ENCODE results near the gene DCLRE1A. TPM values are rescaled to one million over a fixed set of nuclear protein-coding genes. Genes with fewer than 3 reads are reported as not detected.

The DCLRE1A gene
- total RNA-seq, 4 donors from 2014 or later, result 2.2 to 5.6 (median 4.7) TPM

DNA sequence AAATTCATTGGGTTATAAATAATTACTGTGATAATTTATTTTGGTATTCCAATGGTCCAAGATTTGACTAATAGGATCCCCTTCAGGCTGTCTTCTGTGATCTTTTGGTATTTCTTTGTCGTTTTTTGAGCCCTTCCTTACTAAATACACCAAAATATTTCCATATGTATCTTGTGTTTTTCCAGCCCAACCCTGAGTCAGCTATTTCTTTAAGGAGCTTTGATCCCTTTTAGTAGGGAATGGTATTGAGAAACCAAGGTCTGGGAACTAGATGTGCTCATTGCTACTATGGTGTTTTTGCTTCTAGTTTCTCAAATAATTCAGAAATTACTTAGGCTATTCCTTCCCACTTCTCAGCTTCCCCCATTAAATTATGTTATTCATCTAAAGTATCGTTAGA is 15.9 kb upstream of the DCLRE1A start:
- no peak overlapping the region for H3K4me3 ChIP-seq
- DNase-seq, result no peak
- peaks cover 0 to 36% (median 0%) of the 10 kb centered on the region in 3 donors for H3K36me3 ChIP-seq
- no peaks in the 10 kb centered on the region for H3K27me3 ChIP-seq
- H3K9me3 ChIP-seq, result peaks cover 0 to 16% (median 0%) of the 10 kb centered on the region in 3 donors
- 80 to 86% methylated on average over 2 of the region's 2 CpGs for WGBS, 2 donors
- no peak for TF ChIP-seq POLR2A (IDR thresholded peaks at IDR 0.05)
- TF ChIP-seq, protein P1, sequence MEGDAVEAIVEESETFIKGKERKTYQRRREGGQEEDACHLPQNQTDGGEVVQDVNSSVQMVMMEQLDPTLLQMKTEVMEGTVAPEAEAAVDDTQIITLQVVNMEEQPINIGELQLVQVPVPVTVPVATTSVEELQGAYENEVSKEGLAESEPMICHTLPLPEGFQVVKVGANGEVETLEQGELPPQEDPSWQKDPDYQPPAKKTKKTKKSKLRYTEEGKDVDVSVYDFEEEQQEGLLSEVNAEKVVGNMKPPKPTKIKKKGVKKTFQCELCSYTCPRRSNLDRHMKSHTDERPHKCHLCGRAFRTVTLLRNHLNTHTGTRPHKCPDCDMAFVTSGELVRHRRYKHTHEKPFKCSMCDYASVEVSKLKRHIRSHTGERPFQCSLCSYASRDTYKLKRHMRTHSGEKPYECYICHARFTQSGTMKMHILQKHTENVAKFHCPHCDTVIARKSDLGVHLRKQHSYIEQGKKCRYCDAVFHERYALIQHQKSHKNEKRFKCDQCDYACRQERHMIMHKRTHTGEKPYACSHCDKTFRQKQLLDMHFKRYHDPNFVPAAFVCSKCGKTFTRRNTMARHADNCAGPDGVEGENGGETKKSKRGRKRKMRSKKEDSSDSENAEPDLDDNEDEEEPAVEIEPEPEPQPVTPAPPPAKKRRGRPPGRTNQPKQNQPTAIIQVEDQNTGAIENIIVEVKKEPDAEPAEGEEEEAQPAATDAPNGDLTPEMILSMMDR (IDR thresholded peaks at IDR 0.05), result no peak
- intact Hi-C loops (cut with DNase I), result no loop called here
- H3K27ac ChIP-seq, result no peak overlapping the region
- no peaks in the 10 kb centered on the region for H3K4me1 ChIP-seq

DNA sequence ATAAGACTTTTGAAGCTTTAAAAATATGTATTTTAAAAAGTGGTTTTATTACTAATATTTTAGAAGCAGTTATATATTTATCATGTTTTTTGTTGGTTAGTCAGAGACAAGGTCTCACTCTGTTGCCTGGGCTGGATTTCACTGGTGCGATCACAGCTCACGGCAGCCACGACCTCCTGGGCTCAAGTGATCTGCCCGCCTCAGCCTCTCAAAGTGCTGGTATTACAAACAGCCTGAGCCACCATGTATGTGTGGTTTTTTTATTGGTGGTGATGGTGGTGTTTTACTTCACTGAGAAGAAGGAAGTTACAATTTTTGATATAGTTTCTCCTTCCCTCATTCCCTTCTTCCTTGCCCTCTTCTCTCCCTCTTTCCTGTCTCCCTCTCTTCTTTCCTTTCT is 14.0 kb upstream of the DCLRE1A start:
- Histone ChIP-seq H3K27ac (no peak overlapping the region), H3K36me3 (peaks cover 0 to 50% (median 0%) of the 10 kb centered on the region in 3 donors), H3K27me3 (no peaks in the 10 kb centered on the region), H3K9me3 (peaks cover 0 to 11% (median 0%) of the 10 kb centered on the region in 3 donors), H3K4me3 (no peak overlapping the region), H3K4me1 (no peaks in the 10 kb centered on the region)
- WGBS, 2 donors, result 90 to 99% methylated on average over 2 to 4 of the region's 4 CpGs
- intact Hi-C loops (cut with DNase I), result no loop called here
- TF ChIP-seq, protein P1 (IDR thresholded peaks at IDR 0.05), result no peak
- TF ChIP-seq POLR2A (IDR thresholded peaks at IDR 0.05), result no peak
- no peak for DNase-seq

DNA sequence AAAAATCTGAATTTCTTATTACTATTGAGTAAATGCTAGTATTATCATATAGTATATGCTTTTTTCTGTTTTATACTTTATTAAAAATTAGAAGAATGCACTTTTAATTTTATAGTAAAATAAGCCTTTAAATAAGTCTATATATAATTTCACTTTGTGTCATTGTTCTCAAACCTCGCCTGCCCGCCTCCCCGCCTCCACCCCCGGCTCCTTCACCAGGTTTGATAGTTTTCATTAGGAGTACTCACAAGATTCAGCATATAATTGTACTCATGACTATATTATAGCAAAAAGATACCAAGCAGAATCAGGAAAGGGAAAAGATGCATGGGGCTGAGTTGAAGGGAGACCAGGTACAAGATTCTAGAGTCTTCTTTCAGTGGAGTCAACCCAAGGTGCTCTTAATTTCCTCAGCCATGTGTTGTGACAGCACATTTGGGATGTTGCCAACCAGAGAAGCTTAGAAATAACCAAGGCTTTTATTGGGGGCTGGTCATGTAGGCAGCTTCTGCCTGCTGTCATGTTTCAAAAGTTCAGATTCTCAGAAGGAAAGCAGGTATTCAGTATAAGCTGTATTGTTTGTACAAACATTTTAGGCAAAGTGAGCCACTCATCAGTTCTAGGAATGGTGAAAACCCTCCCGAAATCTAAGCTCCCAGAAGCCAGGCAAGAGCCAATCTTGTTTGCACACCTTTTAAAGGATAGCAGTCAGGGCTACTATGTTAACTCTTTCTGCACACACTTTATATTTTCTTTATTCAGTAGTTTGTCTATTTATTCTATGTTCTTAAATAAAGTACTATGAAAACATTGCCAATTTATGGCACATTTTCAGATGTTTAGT is 12.9 kb upstream of the DCLRE1A start:
- TF ChIP-seq, protein P1 (IDR thresholded peaks at IDR 0.05), result no peak
- TF ChIP-seq POLR2A (IDR thresholded peaks at IDR 0.05), result no peak
- 94% methylated on average over 5 of the region's 5 CpGs for WGBS, 2 donors
- Histone ChIP-seq H3K27me3 (no peaks in the 10 kb centered on the region), H3K4me3 (no peak overlapping the region), H3K9me3 (peaks cover 0 to 2% (median 0%) of the 10 kb centered on the region in 3 donors), H3K36me3 (peaks cover 0 to 55% (median 0%) of the 10 kb centered on the region in 3 donors), H3K27ac (no peak overlapping the region), H3K4me1 (no peaks in the 10 kb centered on the region)
- DNase-seq, result no peak
- intact Hi-C loops (cut with DNase I), result no loop called here

DNA sequence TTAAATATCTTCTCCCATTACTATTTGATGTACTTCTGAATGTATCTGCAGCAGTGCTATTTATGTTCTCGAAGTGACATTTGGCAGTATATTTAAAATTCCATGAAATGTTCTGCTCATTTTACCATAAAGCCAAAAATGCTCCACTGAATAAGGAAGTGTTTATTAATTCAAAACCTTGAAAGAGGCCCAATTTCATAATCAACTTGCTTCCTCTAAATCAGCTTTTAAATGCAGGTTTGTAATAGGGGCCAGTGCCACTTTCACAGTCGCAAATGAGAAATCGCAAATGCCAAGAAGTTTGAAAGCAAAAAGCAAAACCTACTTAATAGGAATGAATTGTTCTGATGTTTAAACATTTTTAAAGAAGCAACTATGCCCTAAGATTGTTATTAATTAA is 12.0 kb upstream of the DCLRE1A start:
- no peak for DNase-seq
- WGBS, 2 donors, result 74 to 81% methylated on average over 3 of the region's 3 CpGs
- intact Hi-C loops (cut with DNase I), result no loop called here
- Histone ChIP-seq H3K36me3 (peaks cover 0 to 59% (median 0%) of the 10 kb centered on the region in 3 donors), H3K27ac (no peak overlapping the region), H3K4me1 (no peaks in the 10 kb centered on the region), H3K9me3 (no peaks in the 10 kb centered on the region), H3K4me3 (no peak overlapping the region), H3K27me3 (no peaks in the 10 kb centered on the region)
- TF ChIP-seq, protein P1 (IDR thresholded peaks at IDR 0.05), result no peak

DNA sequence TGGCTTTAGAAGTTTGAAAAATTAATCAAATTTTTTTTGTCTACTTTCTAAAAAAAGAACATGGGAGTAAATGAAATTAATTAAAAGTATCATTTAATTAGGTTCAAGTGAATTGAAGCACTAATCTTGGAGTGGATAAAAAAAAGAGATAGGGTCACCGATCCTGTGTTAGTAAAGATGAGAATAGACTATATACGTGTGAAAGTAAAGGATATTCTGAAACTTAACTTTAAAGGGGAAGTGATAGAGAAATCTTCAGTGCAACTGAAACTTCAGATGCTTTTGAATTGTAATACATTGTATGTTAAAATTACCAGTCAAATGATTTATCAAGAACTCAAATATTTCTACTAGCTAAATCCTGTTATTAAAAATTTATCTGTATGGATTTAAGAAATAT is 5.4 kb upstream of the DCLRE1A start:
- Histone ChIP-seq H3K9me3 (no peaks in the 10 kb centered on the region), H3K36me3 (peaks cover 0 to 51% (median 5%) of the 10 kb centered on the region in 3 donors), H3K27me3 (no peaks in the 10 kb centered on the region), H3K4me1 (peaks cover 6 to 36% (median 11%) of the 10 kb centered on the region in 3 donors), H3K4me3 (no peak overlapping the region), H3K27ac (no peak overlapping the region)
- DNase-seq, result no peak
- no peak for TF ChIP-seq POLR2A (IDR thresholded peaks at IDR 0.05)
- TF ChIP-seq, protein P1 (IDR thresholded peaks at IDR 0.05), result no peak
- WGBS, 2 donors, result 66 to 79% methylated on average over 2 of the region's 2 CpGs
- intact Hi-C loops (cut with DNase I), result no loop called here

Data from esophagus squamous epithelium (tissue), 5 donors.